OCI-LY3 (cell line): ENCODE data around the gene EME1.

Experiments used
- EZH2phosphoT487 ChIP-seq: fragments of 200-600 bp; shearing (Covaris generic); IDR thresholded peaks from 2 replicates; pipeline ENCODE4 v1.6.1; 2018; ENCODE audit warnings: antibody characterized with exemption, mixed run types, low read depth
- TF ChIP-seq, protein P1 (sequence below): fragments of 200-600, 300-600 bp; sonication (generic); IDR thresholded peaks from 2 replicates; pipeline ENCODE4 v1.5.1; 2014; ENCODE audit warnings: antibody characterized with exemption, low read length, low read depth

DNA sequence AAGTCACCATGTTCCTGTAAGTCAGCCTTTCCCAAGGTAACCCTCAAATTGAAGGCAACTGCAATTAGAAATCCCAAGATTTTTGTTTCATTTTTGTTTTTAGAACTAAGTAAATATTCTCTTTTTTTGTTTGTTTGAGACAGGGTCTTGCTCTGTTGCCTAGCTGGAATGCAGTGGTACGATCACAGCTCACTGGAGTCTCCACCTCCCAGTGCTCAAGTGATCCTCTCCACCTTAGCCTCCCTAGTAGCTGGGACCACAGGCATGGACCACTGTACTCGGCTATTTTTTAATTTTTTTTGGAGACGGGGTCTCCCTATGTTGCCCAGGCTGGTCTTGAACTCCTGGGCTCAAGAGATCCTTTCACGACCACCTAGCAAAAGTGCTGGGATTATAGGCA lies 34.9 kb downstream of the EME1 start:
- TF ChIP-seq, protein P1, sequence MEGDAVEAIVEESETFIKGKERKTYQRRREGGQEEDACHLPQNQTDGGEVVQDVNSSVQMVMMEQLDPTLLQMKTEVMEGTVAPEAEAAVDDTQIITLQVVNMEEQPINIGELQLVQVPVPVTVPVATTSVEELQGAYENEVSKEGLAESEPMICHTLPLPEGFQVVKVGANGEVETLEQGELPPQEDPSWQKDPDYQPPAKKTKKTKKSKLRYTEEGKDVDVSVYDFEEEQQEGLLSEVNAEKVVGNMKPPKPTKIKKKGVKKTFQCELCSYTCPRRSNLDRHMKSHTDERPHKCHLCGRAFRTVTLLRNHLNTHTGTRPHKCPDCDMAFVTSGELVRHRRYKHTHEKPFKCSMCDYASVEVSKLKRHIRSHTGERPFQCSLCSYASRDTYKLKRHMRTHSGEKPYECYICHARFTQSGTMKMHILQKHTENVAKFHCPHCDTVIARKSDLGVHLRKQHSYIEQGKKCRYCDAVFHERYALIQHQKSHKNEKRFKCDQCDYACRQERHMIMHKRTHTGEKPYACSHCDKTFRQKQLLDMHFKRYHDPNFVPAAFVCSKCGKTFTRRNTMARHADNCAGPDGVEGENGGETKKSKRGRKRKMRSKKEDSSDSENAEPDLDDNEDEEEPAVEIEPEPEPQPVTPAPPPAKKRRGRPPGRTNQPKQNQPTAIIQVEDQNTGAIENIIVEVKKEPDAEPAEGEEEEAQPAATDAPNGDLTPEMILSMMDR = no peak
- no peak for TF ChIP-seq EZH2phosphoT487
